GM04504 (cell line): Measurements from ENCODE around the gene FZD2.
"Not testable (repeated sequence)": the region's sequence is repeated elsewhere in the genome, so short reads cannot be mapped to it uniquely, and the experiment has no call there.

Source experiments
- DNase-seq: peaks from one replicate; pipeline ENCODE4 v3.0.0-alpha.2; 2012; ENCODE audit warnings: low read depth

Gene FZD2

DNA sequence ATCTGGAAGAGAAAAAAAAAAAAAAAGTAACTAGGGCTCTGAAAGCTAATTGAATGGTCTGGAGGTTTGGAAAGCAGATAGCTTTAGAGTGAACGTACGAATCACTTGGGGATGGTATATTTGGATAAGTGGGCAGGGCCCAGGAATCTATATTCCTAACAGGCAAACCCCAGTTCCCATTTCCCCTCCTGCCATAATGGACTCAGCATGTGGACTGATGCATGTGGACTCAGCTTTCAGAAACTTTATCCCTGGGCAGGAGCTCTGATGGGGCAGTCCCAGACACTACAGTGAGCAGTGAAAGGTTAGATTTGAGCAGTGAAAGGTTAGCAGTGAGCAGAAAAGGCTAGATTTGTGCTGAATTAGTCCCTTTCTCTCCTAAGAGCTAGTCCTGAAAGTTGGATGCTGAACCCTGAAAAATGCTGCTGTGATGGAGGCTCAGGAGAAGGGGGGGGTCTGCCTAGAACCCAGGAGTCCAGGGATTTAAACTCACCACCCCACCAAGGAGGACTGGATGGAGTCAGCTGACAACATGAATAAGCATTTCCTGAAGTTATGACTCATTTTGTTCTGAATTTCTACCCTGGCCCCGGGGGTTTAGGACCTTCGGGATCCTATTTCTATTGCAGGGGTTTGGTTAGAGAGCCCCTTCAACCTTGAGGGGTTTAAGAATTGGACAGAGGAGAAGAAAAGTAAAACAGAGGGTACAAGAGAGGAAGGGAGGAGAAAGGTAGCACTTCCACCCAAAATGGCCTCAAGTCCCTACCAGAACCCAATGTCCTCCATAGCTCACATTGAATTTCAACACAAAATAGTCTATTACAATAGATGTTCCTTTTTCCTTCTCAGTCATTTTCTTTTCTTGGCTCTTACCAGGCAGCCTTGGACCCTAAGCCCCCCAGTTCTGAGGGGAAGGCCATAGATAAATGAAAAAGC is 10.3 kb upstream of the FZD2 start:
- DNase-seq, result no peak

DNA sequence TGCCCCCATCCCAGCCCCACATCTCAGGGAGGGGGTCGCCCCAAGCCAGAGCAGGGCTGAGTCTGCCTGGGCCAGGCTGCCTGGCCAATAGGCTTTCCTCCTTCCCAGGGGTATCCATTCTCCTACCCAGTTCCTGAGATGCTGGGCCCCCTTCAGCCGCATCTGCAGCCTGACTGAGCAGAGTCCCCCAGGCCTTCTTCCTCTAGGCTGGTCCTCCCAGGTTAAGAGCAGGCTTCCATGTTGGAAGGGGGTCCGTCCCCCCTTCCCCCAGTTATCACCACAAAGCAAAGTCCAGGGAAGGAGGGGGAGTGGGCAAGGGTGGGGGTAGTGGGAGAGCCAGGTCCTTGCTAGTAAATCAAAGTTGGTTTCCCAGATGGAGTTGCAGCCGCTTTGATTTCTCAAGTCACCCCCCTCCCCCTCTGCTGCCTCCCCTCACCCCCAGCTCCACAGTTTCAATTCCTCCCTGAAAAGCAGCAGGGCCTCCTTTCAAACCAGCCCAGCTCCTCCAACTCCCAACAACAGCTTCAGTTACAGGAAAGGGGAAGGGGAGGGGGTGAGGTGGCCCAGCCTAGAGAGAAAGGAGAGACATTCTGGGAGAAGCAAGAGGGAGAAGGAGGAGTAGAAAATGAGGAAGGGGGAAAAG is 9.5 kb upstream of the FZD2 start:
- DNase-seq, result no peak

DNA sequence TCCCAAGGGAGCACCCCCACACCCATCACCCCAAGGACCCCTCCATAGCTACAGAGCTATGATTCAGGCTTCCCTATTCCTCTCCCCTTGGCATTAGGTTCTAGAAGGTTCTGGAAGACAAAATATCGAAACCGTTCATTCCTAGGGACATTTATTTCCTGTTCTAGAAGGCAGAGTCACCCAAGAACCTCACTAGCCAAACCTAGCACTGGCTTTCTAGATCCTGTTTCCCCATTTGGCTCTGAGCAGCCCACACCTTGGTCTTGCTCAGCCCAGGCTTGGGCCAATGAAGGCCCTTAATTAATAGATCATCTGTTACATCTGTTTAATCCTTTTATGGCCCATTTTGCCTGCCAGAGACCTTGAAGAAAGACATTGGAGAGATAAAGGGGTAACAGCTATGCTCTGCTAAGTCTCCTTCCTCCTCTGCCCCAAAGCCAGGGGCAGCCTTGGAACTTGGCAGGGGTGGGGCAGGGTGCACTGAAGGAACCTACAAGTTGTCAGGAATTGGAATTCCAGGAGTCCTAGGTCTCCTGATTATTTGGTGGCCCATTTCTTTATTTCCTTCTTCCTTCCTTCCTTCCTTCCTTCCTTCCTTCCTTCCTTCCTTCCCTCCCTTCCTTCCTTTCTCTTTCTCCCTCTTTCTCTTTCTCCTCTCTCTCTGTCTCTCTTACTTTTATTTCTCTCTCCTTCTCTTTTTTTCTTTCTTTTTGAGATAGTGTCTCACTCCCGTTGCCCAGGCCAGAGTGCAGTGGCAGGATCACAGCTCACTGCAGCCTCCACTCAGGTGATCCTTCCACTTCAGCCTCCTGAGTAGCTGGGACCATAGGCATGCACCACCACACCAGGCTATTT is 8.7 kb upstream of the FZD2 start:
- no peak for DNase-seq

DNA sequence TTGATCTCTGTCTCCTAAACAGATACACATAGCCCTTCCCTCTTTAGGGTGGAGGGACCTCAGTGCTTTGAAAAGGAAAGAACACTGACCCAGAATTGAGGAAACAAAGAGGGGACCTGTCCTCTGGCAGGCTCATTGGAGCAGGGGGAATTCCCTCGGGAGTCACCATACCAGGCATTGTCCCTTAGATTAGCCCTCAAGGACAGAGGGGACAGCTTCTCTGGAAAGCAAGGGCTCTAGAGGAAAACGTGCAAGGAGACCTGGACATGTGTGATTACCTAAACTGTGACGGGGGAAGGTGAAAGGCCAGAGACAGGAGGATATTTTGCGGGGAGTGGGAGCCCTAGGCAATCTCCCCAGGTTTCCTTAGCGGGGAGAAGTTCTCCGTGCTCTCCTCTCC is 7.6 kb upstream of the FZD2 start:
- no peak for DNase-seq

DNA sequence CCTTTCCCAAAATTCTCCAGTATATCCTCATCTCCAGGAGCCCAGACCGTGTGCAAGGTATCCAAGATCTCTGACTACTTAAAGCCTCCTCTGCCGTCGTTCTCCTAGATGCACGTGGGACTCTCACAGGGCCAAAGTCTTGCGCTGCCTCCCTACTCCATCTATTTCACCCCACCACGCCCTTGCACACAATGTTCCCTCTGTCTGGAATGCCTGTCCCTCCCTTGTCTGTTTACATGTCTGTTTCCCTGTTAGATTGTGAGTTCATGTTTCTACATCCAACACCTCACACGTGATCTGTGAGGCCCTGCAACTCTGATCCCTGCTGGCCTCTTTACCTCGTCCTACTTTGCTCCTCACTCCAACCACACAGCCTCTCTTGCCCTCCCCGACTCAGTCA is 4.9 kb upstream of the FZD2 start:
- DNase-seq, result no peak

DNA sequence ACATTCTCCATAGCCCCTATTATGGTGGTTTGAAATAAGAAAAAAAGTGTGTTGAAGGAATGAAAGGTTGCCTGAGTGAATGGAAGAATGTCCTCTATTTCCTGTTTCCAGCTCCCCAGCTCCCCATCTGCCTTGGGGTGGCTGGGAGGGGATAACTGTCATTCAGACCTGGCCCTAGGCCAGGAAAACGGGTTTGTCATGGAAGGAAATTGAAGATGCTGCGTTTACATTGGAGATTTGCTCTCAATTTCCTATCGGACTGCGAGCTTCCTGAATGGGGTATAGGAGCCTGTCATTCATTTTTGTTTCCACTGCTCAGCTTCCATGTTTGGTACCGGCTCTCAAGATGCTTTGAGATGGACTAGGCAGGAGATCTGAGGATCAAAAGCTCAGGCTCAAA is 2.2 kb upstream of the FZD2 start:
- DNase-seq, result no peak

DNA sequence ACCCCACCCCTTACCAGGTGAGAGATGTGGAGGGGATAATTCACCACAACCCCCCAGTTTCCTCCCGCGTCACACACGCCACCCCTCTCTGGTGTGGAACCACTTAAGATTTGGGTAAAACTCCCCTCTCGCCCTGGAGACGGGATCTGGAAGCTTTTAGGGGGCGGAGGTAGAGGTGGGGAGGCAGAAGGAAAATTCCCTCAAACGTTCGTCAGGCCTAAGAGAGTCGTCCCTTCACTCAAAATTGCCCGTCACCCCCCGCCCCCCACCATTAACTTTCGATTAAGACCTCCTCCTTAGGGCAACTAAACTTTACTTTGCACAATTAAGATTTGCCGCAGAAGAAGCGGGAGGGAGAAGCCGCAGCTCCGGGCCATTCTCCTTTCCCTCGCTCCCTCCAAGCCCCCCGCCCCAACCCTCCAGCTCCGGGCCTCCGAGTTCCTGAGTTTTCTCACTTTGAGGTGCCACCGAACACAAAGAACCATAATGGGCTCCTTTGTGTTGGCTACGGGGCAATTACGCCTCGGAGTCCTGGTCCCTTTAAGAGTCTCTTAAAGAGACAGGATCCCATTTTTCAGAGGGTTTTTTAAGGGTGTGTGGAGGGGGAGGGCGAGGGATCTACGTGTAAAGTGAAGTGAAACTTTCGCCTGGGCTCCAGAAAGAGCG is 985 bp upstream of the FZD2 start:
- DNase-seq, result no peak

DNA sequence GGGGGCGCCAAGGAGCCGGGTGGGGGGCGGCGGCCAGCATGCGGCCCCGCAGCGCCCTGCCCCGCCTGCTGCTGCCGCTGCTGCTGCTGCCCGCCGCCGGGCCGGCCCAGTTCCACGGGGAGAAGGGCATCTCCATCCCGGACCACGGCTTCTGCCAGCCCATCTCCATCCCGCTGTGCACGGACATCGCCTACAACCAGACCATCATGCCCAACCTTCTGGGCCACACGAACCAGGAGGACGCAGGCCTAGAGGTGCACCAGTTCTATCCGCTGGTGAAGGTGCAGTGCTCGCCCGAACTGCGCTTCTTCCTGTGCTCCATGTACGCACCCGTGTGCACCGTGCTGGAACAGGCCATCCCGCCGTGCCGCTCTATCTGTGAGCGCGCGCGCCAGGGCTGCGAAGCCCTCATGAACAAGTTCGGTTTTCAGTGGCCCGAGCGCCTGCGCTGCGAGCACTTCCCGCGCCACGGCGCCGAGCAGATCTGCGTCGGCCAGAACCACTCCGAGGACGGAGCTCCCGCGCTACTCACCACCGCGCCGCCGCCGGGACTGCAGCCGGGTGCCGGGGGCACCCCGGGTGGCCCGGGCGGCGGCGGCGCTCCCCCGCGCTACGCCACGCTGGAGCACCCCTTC is 484 bp downstream of the FZD2 start:
- no peak for DNase-seq

DNA sequence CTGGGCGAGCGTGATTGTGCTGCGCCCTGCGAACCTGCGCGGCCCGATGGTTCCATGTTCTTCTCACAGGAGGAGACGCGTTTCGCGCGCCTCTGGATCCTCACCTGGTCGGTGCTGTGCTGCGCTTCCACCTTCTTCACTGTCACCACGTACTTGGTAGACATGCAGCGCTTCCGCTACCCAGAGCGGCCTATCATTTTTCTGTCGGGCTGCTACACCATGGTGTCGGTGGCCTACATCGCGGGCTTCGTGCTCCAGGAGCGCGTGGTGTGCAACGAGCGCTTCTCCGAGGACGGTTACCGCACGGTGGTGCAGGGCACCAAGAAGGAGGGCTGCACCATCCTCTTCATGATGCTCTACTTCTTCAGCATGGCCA is 1.0 kb downstream of the FZD2 start:
- no peak for DNase-seq

DNA sequence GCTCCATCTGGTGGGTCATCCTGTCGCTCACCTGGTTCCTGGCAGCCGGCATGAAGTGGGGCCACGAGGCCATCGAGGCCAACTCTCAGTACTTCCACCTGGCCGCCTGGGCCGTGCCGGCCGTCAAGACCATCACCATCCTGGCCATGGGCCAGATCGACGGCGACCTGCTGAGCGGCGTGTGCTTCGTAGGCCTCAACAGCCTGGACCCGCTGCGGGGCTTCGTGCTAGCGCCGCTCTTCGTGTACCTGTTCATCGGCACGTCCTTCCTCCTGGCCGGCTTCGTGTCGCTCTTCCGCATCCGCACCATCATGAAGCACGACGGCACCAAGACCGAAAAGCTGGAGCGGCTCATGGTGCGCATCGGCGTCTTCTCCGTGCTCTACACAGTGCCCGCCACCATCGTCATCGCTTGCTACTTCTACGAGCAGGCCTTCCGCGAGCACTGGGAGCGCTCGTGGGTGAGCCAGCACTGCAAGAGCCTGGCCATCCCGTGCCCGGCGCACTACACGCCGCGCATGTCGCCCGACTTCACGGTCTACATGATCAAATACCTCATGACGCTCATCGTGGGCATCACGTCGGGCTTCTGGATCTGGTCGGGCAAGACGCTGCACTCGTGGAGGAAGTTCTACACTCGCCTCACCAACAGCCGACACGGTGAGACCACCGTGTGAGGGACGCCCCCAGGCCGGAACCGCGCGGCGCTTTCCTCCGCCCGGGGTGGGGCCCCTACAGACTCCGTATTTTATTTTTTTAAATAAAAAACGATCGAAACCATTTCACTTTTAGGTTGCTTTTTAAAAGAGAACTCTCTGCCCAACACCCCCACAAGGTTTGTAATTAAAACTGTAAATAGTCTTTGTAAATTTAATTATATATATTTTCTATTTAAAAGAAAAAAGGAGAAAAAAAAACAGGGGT is 1.7 kb downstream of the FZD2 start:
- DNase-seq, result no peak

DNA sequence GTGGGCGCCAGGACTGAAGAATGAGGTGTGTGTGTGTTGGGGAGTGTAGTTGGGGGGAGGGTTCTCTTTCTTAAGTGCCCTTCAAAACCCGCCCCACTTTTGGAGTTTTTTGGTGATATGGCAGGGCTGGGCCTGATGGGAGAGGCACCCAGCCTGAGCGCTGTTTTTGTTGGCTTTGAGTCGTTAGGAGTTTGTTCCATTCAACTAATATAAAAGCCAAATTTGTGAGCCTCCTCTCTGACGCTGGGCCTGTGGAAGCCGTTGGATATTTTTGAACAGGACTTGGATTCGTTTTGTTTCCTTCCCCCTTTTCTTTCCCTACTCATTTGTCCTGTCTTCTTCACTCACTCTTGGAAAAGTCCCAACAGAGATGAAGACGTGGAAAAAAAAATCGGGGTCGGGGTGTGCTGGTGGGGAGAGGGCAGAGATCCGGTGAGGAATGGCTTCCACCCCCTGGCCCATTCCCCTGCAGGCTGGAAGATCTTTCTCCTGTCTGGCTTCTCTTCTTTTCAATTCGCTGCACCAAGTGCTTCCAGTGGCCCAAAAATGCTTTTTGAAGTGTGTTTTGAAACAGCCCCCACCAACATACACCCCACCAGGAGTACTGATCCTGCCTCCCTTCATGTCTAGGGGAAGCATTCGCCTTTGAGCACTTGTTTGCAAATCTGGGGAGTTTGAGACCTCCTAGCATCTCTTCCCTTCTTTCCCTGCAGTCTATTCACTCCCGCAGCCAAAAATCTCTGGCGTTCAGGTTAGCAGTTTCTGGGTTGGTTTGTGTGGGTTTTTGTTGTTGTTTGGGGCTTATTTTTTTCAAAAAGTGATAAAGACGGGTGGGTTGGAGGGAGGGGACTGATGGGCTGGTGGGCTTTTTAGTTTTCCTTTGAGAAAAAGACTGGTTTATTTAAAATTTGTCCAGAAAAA is 2.6 kb downstream of the FZD2 start:
- DNase-seq, result no peak

DNA sequence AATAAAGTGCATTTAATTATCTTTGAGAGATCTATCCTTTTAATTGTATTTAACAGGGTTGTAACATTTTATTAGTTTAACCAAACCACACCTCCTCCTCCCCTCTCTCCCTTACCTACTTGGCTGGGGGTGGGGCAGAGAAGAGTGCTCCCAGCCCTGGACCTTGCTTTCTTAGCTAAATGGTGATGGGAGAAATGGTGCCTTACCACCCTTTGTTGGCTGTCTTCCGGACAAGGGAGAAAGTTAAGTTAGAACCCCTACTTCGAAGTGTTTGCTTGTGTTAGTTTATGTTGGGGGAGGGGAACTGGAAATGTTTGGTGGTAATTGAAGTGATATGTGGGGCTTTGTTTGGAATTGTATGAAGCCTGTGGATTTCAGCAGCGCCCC is 3.9 kb downstream of the FZD2 start:
- no peak for DNase-seq

DNA sequence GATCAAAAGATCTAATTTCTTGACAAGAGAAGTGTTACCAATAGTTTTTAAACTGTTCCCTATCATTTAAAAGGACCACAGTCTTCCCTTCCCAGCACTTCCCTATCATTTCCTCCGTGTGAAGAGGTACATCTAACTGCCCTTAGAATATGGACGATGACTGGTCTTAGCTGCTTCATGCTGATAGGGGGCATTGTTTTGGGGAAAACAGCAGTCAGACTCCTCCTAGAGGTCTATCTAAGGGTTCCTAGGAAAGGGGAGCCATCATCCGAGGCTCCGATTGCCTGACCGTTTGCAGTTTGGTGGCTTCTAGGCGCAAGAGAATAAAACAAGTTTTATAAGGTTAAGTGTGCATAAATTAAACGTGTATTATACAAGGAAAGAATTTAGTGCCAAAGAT is 7.1 kb downstream of the FZD2 start:
- no peak for DNase-seq

DNA sequence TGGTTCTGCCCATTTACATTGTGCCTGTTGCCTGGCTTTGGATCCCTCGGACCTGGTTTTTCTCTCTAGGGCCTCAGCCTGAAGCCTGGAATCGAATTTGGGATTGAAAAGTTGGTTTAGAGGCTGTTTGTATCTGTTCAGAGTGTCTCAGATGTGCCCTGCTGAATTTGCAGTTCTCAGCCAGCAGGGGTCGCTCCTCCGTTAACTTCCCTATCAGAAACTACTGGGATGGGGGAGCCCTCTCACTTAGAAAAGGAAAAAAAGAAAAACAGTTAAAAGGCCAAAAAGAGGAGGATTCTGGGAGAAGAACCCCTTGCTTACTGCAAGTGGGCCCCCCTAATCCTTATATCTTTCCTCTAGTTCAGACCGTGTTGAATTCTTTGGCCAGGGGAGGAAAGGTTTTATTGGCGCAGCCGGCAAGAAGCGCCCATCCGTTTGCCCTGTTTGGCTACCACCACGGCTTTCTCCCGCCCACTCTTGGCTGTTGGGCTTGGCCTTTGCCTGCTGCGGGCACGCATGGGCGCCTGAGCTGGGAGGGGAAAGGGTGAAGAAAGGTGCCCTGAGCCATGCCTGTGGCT is 8.7 kb downstream of the FZD2 start:
- no peak for DNase-seq

DNA sequence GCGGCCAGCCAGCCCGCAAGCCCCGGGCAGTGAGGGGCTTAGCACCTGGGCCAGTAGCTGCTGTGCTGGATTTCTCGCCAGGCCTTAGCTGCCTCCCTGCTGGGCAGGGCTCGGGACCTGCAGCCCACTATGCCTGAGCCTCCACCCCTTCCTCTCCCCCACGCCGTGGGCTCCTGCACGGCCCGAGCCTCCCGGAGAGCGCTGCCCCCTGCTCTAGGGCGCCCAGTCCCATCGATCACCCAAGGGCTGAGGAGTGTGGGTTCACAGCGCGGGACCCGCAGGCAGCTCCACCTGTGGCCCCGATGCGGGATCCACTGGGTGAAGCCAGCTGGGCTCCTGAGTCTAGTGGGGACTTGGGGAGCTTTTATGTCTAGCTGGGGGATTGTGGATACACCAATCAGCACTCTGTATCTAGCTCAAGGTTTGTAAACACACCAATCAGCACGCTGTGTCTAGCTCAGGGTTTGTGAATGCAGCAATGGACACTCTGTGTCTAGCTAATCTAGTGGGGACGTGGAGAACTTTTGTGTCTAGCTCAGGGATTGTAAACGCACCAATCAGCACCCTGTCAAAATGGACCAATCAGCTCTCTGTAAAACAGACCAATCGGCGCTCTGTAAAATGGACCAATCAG is 11.1 kb downstream of the FZD2 start:
- not testable (repeated sequence) for DNase-seq

DNA sequence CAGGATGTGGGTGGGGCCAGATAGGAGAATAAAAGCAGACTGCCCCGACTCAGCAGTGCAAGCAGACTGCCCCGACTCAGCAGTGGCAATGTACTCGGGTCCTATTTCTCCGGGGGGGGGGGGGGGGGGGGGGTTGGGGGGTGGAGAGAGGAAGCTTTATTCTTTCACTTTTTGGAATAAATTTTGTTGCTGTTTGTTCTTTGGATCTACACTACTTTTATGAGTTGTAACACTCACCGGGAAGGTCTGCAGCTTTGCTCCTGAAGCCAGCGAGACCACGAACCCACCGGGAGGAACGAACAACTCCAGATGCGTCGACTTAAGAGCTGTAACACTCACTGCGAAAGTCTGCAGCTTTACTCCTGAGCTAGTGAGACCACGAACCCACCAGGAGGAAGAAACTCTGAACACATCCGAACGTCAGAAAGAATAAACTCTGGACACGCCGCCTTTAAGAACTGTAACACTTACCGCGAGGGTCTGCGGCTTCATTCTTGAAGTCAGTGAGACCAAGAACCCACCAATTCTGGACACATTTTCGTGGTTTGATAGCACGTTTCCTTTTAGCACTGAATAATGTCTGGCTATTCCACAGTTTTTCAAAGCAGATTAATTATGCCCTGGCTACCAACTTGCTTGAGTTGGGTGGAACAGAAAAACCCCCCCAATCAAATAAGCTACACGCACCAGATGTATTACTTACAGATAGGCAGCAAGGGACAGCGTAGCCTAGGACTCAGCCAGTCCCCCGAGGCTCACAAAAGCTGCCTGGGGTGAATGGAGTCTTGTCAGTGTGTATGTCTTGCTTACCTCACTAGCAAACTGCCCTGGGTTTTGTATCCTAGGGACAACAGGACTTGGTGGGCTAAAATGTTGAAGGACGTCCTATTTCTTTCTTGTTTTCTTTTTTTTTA is 11.9 kb downstream of the FZD2 start:
- no peak for DNase-seq

DNA sequence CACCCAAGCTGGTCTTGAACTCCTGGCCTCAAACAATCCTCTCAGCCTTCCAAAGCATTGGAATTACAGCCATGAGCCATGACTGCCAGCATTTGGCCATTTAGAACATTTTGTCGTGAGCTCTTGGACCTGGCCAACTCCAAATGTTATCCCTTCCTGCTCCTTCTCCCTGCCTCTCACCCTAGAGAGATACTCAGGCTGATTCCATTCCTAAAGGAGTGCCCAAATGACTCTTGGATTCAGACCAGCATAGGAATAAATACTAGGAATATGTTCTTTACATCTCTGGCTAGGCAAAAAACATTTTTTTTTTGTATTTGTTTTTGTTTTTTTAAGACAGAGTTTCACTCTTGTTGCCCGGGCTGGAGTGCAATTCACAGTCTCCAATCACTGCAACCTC is 15.5 kb downstream of the FZD2 start:
- DNase-seq, result no peak

DNA sequence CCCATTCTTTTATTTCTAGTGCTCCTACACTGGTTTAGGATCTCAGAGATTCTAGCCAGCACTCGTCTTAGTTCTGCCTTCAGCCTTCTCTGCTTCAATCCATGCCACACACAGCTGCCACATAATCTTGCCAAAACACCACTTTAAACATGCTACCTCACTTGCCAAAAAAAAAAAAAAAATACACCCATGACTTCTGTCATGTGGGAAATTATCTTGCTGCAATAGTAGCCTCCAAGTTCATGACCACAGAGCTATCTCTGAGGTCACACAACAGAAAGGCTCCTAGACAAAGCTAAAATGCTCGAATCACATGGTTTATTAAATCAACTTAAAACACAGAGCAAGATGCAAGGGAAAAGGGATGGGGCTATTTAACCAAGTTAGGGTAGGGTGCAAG is 18.1 kb downstream of the FZD2 start:
- no peak for DNase-seq
